ENCODE measurements around the gene CALML3.

The CALML3 gene

GRCh38 chr10:5491477-5491876 is 33.3 kb upstream of the CALML3 start:
- DNase-seq (ENCODE audit: low read depth): no peak

DNA sequence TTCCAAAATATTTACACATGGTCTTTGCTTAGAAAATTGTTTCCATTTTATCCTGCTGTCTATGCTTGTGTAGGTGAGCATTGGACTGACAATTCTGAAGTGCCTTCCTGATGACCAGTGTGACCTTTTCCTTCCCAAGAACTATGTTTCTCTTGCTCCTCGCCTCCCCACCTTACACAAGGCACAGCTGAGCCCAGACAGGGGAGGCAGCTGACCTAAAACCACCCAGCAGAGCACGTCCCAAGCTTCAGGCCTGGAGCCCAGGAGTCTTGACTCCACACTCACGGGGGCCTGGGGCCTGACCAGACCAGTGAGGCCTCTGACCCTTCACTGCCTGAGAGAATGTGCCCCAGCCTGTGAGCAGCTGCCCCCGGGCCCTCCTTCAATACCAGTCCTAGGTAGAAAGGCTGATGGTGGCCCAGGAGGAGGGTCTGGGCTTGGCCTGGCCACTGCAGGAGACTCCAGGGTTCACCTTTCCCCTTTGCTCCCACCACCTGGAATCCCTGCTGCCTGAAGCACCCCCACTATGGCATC is 32.4 kb upstream of the CALML3 start:
- DNase-seq (ENCODE audit: low read depth): no peak

GRCh38 chr10:5492929-5493576 is 31.7 kb upstream of the CALML3 start:
- DNase-seq (ENCODE audit: low read depth): no peak

- no peak for DNase-seq (ENCODE audit: low read depth)
These were observed 31.1 kb upstream of the CALML3 start for GRCh38 chr10:5493691-5494090.

GRCh38 chr10:5494611-5495010 is 30.1 kb upstream of the CALML3 start:
- no peak for DNase-seq (ENCODE audit: low read depth)

GRCh38 chr10:5496261-5497250 is 28.2 kb upstream of the CALML3 start:
- DNase-seq (ENCODE audit: low read depth): no peak

DNA sequence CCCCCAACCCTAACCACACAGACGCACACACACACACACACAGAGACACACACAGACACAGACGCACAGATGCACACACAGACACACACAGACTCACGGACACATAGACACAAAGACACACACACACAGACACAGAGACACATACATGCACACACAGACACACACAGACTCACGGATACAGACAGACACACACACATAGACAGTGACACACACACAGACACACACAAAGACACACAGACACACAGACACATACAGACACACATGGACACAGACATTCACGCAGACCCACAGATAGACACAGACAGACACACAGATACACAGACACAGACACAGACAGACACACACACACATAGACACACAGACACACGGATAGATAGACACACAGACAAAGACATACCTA is 27.5 kb upstream of the CALML3 start:
- DNase-seq (ENCODE audit: low read depth): no peak

- DNase-seq (ENCODE audit: low read depth): no peak
These were observed 26.6 kb upstream of the CALML3 start for GRCh38 chr10:5497948-5498730.

GRCh38 chr10:5498791-5499492 is 25.8 kb upstream of the CALML3 start:
- DNase-seq (ENCODE audit: low read depth): no peak

- DNase-seq (ENCODE audit: low read depth): no peak
These were observed 25.1 kb upstream of the CALML3 start, which contains the start of gene CALML5 for GRCh38 chr10:5499493-5500140. Gene CALML5 (minus strand): TSS chr10:5499570. CDS start chr10:5499438, 132 bp downstream.

DNA sequence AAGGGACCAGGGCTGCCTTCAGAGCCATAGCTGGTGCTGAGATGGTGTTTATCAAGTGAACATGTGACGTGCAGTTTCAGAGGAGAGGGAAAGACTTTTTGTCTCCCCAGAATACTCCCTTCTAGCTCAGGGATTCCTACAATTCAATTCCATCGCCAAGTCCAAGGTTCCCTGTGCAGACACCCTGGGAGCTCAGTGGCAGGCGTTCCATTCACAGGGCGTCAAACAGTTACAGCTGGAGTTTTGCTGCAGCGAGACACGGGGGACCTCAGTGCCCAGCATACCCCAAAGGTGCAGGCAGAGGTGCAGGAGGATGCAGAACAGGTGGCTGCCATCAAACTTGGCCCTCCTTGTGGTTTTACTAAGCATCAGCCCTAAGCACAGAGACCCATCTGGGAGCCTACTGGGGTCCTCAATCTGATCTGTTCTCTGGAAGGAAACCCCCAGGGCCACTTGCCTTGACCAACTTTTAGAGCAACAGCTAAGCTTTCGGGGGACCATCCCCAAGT is 24.5 kb upstream of the CALML3 start:
- no peak for DNase-seq (ENCODE audit: low read depth)

DNA sequence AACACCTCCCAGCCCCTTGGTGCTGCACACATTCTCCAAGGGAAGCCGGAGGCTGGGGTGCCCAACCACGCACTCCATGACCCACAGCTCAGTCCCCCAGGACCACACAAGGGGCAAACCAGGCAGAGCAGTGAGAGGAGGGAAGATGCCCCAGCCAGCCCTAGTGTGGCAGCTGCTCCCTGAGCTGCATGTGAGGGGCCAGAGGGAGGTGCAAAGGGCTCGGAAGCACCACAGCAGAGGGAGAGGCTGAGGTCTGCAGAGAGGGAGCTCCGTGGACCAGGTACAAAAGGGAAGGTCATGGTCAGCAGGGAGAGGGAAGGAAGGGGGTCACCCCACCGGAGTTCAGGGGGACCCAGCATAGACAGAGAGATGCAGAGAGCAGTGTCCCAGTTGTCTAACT is 23.9 kb upstream of the CALML3 start:
- no peak for DNase-seq (ENCODE audit: low read depth)

- no peak for DNase-seq (ENCODE audit: low read depth)
These were observed 22.7 kb upstream of the CALML3 start for GRCh38 chr10:5502061-5502521.

GRCh38 chr10:5502571-5503476 is 21.9 kb upstream of the CALML3 start:
- no peak for DNase-seq (ENCODE audit: low read depth)

DNA sequence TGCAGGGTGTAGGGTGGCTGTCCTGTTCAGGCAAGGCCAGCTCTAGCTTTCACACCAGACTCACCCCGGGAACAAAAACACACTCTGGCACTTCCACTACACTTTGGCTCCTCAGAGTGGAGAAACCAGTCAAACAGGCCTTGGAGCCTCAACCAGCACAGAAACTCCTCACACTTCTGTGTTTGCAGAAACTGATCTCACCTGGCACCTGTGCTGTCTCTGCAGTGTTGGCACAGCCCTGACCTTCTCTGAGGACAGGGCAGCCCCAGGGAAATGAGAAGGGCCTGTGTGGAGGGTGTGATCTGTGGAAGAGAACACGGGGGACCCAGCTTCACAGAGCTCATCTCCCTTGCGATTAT is 21.3 kb upstream of the CALML3 start:
- no peak for DNase-seq (ENCODE audit: low read depth)

- DNase-seq (ENCODE audit: low read depth): no peak
These were observed 20.4 kb upstream of the CALML3 start for GRCh38 chr10:5504146-5505072.

DNA sequence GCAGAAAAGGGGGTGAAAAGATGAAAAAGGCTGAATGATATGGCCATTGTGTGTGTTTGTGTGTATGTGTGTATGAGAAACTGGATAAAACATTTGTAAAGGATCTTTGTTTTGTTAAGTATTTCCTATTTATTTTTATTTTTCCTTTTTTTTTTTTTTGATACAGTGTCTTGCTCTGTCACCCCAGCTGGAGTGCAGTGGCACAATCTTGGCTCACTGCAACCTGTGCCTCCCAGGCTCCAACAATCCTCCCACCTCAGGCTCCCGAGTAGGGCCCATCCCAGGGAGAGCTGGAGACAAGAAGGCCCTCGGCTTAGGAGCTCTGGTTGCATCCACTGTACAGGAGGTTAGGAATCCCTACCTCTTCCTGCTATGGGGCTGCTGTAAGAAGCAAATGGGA is 18.5 kb upstream of the CALML3 start:
- DNase-seq (ENCODE audit: low read depth): no peak

Data from stimulated activated CD8-positive, alpha-beta memory T cell treated with anti-CD3 and anti-CD28 coated beads, Interleukin-7, amount 100 ng/mL, for 24 hours (primary cell).